NCI-H2107 treated with DMSO at 0.1 percent for 48 hours (cell line): ENCODE measurements around the gene TMEM217.

Experiments
- DNase-seq: peaks from one replicate; lab custom pipeline; 2025; ENCODE audit not compliant: unreplicated experiment; lab: John Stamatoyannopoulos, UW

TMEM217 gene

DNA sequence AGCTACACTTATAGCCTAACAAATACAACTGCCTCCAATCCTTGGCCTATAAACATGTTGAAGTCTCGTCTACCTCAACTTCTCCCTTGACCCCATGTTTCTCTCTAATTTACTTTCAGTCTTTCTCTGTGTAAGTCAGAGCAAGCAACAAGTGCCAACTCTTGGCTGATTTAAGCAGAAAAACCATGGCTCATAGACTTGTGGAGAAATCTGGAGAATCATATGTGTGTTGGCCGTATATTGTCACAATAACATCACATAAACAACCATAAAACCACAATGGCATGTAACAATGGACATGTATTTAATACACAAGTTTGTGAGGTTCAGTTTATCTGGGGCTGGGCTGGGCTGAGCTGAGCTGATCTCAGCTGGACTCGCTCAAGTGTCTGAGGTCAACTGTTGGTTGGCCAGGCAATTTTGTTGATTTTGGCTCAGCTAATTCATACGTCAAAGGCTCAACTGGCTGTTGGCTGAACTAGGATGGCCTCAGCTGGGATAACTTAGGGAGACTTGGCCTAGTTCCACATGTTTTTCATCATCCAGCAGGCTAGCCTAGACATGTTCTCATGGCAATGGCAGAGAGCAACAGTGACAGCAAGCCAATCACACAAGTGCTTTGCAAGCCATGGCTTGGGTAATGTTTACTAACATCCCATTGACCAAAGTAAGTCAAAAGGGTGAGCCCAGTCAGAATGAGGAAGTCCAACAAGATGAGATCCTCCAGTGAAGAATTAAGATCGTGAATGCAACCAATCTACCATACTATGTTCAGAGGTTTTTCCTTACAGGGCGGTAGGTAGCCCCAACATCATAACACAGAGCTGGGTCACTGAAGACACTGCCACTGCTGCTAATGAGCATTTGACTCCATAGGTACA is 13.3 kb downstream of the TMEM217 start:
- DNase-seq = peak; percentile 35

DNA sequence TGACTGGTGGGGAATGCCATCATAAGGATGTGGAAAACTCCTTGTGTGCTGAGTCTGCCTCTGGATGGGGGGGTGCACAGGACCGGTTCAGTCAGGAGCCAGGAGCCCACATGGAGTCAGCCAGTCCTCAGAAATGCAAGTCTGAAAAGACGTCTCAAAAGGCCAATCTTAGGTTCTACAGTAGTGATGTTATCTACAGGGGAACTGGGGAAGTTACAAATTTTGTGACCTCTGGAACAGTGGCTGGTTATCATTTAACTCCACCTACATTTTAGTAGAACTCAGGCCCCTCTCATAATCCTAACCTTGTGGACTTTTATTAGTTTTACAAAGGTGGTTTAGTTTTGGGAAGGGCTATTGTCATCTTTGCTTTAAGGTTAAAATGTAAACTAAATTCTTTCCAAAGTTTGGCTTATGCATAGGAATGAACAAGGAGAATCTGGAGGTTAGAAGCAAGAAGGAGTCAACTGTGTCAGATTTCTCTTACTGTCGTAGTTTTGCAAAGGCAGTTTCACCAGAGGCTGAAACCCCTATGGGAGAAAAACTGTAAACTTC is 14.1 kb downstream of the TMEM217 start:
- no peak for DNase-seq

- no peak for DNase-seq
Observed at GRCh38 chr6:37243131-37243815, 14.7 kb downstream of the TMEM217 start.

- no peak for DNase-seq
Observed at GRCh38 chr6:37242429-37243052, 15.4 kb downstream of the TMEM217 start.

- no peak for DNase-seq
Observed at GRCh38 chr6:37241775-37242428, 16.0 kb downstream of the TMEM217 start.

DNA sequence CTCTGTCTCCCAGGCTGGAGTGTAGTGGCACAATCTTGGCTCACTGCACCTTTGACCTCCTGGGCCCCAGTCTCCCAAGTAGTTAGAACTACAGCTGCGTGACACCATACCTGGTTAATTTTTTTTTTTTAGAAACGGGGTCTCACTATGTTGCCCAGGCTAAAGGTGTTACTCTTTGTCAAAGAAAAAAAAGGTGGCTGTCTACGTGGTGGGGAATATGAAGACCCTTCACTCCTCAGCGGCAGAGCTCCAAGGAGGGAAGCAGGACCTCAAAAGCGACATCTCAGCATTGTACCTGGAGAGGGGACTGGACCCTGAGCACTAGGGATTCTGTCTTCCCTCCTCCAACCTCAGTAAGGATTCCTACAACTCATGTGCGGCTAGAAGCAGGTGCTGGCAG is 16.8 kb downstream of the TMEM217 start:
- no peak for DNase-seq

- DNase-seq = peak; percentile 11
Observed at GRCh38 chr6:37239950-37240713, 17.8 kb downstream of the TMEM217 start.

DNA sequence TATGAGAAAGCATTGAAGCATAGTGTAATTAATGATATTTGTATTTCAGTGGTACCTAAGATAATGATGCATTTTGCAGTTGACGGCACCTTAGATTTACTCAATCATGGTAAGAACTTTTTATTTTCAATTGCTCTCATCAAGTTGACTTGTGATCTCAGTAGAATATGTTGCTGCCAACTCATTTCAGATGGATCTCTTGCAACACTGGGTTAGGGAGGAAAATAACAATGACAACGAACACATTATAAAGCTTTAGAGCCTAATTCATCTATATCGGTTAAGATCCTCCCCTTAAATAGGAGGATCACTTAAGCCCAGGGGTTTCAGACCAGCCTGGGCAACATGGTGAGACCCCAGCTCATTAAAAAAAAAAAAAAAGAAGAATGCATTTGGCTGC is 18.4 kb downstream of the TMEM217 start:
- DNase-seq = no peak

DNA sequence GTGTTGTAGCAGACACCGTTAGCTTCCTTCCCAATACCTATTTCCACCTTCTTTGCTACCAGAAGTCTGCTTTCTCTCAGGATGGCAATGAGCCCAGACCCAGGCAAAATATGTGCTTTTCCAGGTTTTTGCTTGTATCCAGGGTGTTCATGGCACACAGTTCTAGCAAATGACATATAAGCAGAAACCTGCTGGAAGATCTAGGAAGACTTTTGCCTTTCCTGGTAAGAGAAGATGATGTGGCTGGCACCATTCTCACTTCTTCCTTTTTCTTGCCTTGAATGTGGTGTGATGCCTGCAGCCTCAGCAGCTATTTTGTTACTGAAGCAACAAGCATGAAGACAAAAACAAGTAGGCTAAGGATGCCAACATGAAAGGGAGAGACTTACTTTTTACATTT is 19.6 kb downstream of the TMEM217 start:
- DNase-seq = no peak

GRCh38 chr6:37237789-37238188 is 20.2 kb downstream of the TMEM217 start:
- DNase-seq = no peak

GRCh38 chr6:37236921-37237320 is 21.0 kb downstream of the TMEM217 start:
- no peak for DNase-seq

- DNase-seq = no peak
Observed at GRCh38 chr6:37233541-37233940, 24.4 kb downstream of the TMEM217 start.

DNA sequence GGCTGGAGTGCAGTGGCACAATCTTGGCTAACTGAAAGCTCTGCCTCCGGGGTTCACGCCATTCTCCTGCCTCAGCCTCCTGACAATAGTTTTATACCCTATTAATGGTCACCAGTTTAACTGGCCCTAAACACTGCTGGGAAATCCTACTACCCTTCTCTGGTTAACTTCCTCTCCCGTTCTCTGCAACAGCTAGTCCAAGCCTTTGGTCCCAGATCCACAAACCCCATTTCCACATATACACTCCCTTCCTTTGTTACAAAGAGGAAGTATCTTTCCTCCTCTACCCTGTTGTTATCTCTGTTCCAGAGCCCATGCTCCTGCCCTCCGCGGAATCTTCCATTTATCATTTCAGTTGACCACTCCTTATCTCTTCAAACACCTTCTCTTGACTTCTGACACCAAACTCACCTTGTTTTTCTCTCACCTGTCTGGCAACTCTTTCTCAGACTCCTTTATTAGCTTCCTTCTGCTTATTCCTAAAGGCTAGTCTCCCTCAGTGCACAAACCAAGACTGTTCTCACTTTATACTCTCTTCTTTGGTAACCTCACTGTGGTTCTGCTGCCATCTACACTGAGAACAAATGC is 25.4 kb downstream of the TMEM217 start:
- no peak for DNase-seq

- no peak for DNase-seq
Observed at GRCh38 chr6:37230104-37230503, 27.8 kb downstream of the TMEM217 start.

- DNase-seq = no peak
Observed at GRCh38 chr6:37225350-37226169, 32.4 kb downstream of the TMEM217 start.

- no peak for DNase-seq
Observed at GRCh38 chr6:37222992-37223391, 35.0 kb downstream of the TMEM217 start.

- peak; percentile 81 for DNase-seq
Observed at GRCh38 chr6:37222125-37222967, 35.6 kb downstream of the TMEM217 start.

- no peak for DNase-seq
Observed at GRCh38 chr6:37221585-37222124, 36.3 kb downstream of the TMEM217 start.
